ENCODE data around the gene SMIM45.

- TF ChIP-seq CTCF (IDR thresholded peaks at IDR 0.05): no peak
- no peak for TF ChIP-seq POLR2A (IDR thresholded peaks at IDR 0.05)
These were observed 44.9 kb downstream of the SMIM45 start for GRCh38 chr22:41996826-41997225.
